Activated B cell treated with CpG ODN at 0.5 μM for 24 hours (primary cell): Measurements from ENCODE around the gene HDAC5. TPM values are rescaled to one million over a fixed set of nuclear protein-coding genes. Genes with fewer than 3 reads are reported as not detected.
"Not testable (repeated sequence)": the region's sequence is repeated elsewhere in the genome, so short reads cannot be mapped to it uniquely, and the experiment has no call there.

Experiments used
- ATAC-seq: fragments of 200-7000 bp; cut with Tn5 transposase; one replicate; pipeline ENCODE4 v1.10.0; 2021; ENCODE audit warnings: low read depth, mild to moderate bottlenecking, moderate library complexity
- CTCF ChIA-PET: fragments of 350-600 bp; sonication (Branson Sonifier 250); formaldehyde crosslinking; loops from one replicate; lab custom pipeline; 2021; ENCODE audit warnings: antibody characterized with exemption; lab: Charles Lee
- POLR2A ChIA-PET: fragments of 350-600 bp; sonication (Branson Sonifier 250); formaldehyde crosslinking; loops from one replicate; lab custom pipeline; 2021; ENCODE audit warnings: antibody characterized with exemption; lab: Charles Lee
- DNase-seq: peaks from one replicate; pipeline ENCODE4 v3.0.0; 2022
- H3K27ac Mint-ChIP-seq: one replicate; pipeline ENCODE4 v1.8.0; 2020; ENCODE audit warnings: mixed read lengths
- H3K27me3 Mint-ChIP-seq: one replicate; pipeline ENCODE4 v1.8.0; 2021; ENCODE audit warnings: mixed read lengths
- H3K36me3 Mint-ChIP-seq: one replicate; pipeline ENCODE4 v1.8.0; 2021; ENCODE audit warnings: low read depth, mixed read lengths
- H3K4me1 Mint-ChIP-seq: one replicate; pipeline ENCODE4 v1.8.0; 2021; ENCODE audit warnings: mixed read lengths
- H3K4me3 Mint-ChIP-seq: one replicate; pipeline ENCODE4 v1.8.0; 2020; ENCODE audit warnings: mild to moderate bottlenecking, mixed read lengths
- H3K9me3 Mint-ChIP-seq: one replicate; pipeline ENCODE4 v1.8.0; 2020; ENCODE audit warnings: mixed read lengths
- intact Hi-C: fragments of 100-400 bp; cut with micrococcal nuclease; formaldehyde crosslinking; loops from one replicate; pipeline ENCODE4 v1.15.1; 2024
- total RNA-seq: library from RNA; stranded (reverse); gene quantifications from 2 replicates; pipeline ENCODE4 v1.2.3, GENCODE V29; 2022
- TF ChIP-seq, protein P1 (sequence below): fragments of 200-600 bp; IDR thresholded peaks from one replicate; pipeline ENCODE4 v1.8.0; 2022; ENCODE audit warnings: antibody characterized with exemption, mild to moderate bottlenecking

The HDAC5 gene
- total RNA-seq, 1 donor from 2014 or later = 35.1 TPM

DNA sequence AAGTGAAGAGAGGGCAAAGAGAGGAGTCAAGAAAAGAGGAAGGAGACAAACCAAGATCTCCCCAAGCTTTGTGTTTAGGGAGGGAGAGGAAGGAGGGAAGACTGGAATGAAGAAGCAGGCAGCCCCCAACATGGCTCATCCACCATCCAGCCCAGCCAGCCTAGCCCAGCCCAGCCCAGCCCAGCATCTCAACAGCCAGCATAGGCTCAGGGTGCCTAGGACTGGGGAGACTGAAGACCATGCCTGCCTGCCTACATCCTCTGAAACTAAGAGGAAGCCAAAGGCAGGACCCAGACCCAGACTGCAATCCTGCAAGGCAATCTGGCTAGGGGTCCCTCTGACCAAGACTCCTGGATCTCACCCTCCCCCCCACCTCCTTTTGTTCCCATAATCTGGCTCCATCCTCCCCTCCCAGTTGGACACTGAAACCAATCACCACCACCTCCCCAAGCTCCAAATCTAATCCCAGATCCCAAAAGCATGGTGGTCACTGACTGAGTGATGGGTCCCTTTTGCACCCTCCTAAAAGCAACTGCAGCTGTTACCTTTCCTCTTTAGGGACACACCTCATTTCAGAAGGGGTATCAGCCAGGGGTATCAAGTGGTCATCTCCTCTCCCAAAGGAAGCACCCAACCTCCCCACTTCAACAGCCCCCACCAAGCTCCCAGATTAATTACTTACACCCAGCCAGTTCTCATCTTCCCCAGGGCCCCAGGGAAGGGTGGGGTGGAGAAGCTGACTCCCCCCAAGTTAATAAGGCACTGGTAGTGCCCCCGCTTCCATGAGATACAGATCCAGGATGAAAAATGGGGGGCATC, 1.2 kb downstream of the HDAC5 start:
- Mint-ChIP-seq H3K4me3 (peak overlapping the region; percentile 95), H3K27me3 (no peaks in the 10 kb centered on the region), H3K9me3 (no peaks in the 10 kb centered on the region), H3K36me3 (peaks cover 16% of the 10 kb centered on the region), H3K27ac (peak overlapping the region; percentile 77), H3K4me1 (peaks cover 54% of the 10 kb centered on the region)
- ChIA-PET CTCF (no interaction called here), POLR2A (interaction anchor here (0.7 to 3.2 kb wide), 8 partner anchors 11 to 807 kb away, joined by 3 to 30 read pairs (median 12); partner anchors contain the start of genes G6PC3, LSM12 and TMUB2)
- TF ChIP-seq, protein P1, sequence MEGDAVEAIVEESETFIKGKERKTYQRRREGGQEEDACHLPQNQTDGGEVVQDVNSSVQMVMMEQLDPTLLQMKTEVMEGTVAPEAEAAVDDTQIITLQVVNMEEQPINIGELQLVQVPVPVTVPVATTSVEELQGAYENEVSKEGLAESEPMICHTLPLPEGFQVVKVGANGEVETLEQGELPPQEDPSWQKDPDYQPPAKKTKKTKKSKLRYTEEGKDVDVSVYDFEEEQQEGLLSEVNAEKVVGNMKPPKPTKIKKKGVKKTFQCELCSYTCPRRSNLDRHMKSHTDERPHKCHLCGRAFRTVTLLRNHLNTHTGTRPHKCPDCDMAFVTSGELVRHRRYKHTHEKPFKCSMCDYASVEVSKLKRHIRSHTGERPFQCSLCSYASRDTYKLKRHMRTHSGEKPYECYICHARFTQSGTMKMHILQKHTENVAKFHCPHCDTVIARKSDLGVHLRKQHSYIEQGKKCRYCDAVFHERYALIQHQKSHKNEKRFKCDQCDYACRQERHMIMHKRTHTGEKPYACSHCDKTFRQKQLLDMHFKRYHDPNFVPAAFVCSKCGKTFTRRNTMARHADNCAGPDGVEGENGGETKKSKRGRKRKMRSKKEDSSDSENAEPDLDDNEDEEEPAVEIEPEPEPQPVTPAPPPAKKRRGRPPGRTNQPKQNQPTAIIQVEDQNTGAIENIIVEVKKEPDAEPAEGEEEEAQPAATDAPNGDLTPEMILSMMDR = no peak
- intact Hi-C loops = loop anchor here (5.0 kb wide), 4 partner anchors 115 to 380 kb away; partner anchors contain the start of genes GPATCH8 and GRN
- ATAC-seq (no peak), DNase-seq (no peak)

DNA sequence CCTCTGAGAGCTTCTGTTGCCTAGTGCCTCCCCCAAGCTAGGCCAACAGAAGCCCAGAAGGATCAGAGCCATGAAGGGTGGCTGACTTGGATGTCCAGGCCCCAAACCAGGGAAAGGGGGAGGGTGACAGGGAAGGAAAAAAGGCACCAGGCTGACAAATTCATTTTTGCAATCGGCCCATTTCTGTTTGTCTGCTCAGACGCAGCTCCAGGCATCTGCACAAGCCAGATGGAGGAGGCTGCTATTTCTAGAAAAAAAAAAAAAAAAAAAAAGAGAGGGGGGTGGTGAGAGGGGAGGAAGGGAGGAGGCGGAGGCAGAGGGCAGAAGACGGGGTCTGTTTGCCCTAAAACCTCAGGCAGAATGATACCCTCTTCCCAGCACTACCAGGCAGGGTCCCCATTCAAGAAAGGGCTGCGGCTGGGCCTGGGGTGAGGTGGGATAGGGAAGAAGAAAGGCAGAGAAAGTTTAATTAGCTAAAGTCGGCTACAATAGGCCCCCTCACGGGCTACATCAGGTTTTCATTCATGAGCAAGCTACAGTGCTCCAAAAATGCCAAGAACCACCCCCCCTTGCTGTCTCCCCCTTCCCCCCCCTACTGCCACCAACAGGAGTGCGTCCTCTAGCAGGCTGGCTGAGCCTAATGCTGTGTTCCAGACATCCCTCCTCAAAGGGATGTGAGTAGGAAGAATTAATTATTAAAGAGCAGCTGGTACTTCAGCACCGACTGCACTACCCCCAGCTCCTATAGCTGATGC, 2.4 kb downstream of the HDAC5 start:
- POLR2A ChIA-PET = interaction anchor here (0.6 to 3.2 kb wide), 7 partner anchors 21 to 1127 kb away, joined by 3 to 30 read pairs (median 5); partner anchors contain the start of genes G6PC3 and HROB
- DNase-seq (no peak), ATAC-seq (no peak)
- H3K4me1 Mint-ChIP-seq = peaks cover 61% of the 10 kb centered on the region
- no peaks in the 10 kb centered on the region for H3K27me3 Mint-ChIP-seq
- TF ChIP-seq, protein P1 = no peak
- no peak overlapping the region for H3K4me3 Mint-ChIP-seq
- H3K9me3 Mint-ChIP-seq = no peaks in the 10 kb centered on the region
- peaks cover 28% of the 10 kb centered on the region for H3K36me3 Mint-ChIP-seq
- intact Hi-C loops = loop anchor here (5.0 kb wide), 4 partner anchors 114 to 381 kb away; partner anchors contain the start of genes GPATCH8 and GRN
- CTCF ChIA-PET = no interaction called here
- peak overlapping the region; percentile 18 for H3K27ac Mint-ChIP-seq

DNA sequence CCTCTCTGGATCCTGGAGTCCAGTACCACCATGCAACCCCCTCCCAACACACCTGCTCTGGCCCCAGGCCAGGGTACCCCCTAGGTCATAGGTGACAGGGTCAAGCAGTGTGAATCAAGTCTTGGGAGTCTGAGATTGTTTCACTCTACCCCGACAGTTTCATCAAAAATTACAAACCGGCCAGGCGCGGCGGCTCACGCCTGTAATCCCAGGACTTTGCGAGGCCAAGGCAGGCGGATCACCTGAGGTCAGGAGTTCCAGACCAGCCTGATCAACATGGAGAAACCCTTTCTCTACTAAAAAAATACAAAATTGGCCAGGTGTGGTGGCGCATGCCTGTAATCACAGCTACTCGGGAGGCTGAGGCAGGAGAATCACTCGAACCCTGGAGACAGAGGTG, 3.2 kb downstream of the HDAC5 start:
- DNase-seq, H3K4me3 Mint-ChIP-seq, H3K27ac Mint-ChIP-seq, H3K9me3 Mint-ChIP-seq, H3K27me3 Mint-ChIP-seq, CTCF ChIA-PET, ATAC-seq: not testable (repeated sequence)
- intact Hi-C loops = loop anchor here (5.0 kb wide), 4 partner anchors 113 to 382 kb away; partner anchors contain the start of genes GPATCH8 and GRN
- POLR2A ChIA-PET = interaction anchor here (0.6 to 0.7 kb wide), 5 partner anchors 21 to 1099 kb away, joined by 5 to 11 read pairs (median 6); partner anchors contain the start of gene HROB
- H3K36me3 Mint-ChIP-seq = peaks cover 32% of the 10 kb centered on the region
- H3K4me1 Mint-ChIP-seq = peaks cover 61% of the 10 kb centered on the region

DNA sequence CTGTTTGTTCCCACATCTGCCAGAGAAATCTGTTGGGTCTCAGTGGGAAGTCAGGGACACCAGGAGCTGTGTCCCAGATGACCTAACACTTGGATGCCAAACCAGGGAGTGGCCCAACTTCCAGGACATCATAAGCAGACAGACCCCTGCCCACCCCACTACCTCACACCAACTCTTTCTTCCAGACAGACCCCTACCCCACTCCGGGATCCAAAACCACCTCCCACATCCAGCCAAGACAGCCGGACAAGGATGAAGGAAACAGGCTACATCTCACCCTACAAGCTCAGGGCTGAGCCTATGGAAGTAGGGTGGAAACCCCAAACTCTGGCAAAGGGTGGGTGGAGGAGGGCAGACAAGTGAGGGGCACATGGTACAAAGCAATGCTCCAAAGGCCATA, 3.6 kb downstream of the HDAC5 start:
- Mint-ChIP-seq H3K4me1 (peaks cover 61% of the 10 kb centered on the region), H3K36me3 (peaks cover 34% of the 10 kb centered on the region), H3K4me3 (no peak overlapping the region), H3K27ac (no peak overlapping the region), H3K9me3 (no peaks in the 10 kb centered on the region), H3K27me3 (no peaks in the 10 kb centered on the region)
- no peak for DNase-seq
- ChIA-PET POLR2A (interaction anchor here (0.6 to 0.7 kb wide), 2 partner anchors 25 to 29 kb away, joined by 5 to 6 read pairs; no protein-coding TSS in a partner anchor), CTCF (no interaction called here)
- intact Hi-C loops = loop anchor here (5.0 kb wide), 4 partner anchors 112 to 383 kb away; partner anchors contain the start of genes GPATCH8 and GRN
- TF ChIP-seq, protein P1 = no peak
- ATAC-seq = no peak

DNA sequence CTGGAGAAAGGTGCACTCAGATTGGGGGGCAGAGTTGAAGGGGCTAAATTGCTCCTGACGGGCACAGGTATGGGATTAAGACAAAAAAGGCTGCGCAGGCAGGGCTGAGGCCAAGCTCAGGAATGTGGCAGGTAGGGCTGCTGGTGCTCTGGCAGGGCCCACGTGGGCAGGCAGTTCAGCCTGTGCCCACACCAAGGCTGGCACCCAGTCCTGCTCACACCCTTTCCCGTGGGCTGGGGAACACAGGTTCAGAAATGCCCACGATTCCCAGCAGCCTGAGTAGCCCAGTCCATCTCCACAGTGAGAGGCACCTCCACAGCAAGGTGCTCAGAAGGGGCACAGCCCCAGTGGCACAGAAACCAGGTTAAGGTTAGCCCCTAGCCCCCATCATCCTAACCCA, 4.4 kb downstream of the HDAC5 start:
- Mint-ChIP-seq H3K27ac (no peak overlapping the region), H3K27me3 (no peaks in the 10 kb centered on the region), H3K36me3 (peaks cover 40% of the 10 kb centered on the region), H3K4me3 (no peak overlapping the region), H3K4me1 (peaks cover 57% of the 10 kb centered on the region), H3K9me3 (no peaks in the 10 kb centered on the region)
- ChIA-PET CTCF (no interaction called here), POLR2A (no interaction called here)
- intact Hi-C loops = no loop called here
- TF ChIP-seq, protein P1 = no peak
- DNase-seq (no peak), ATAC-seq (no peak)
